ENCODE data around the gene CUL5.
"Not testable (repeated sequence)": the region's sequence is repeated elsewhere in the genome, so short reads cannot be mapped to it uniquely, and the experiment has no call there.

GRCh38 chr11:108132993-108133538, 124.4 kb downstream of the CUL5 start:
- not testable (repeated sequence) for TF ChIP-seq CTCF (IDR thresholded peaks at IDR 0.05; ENCODE audit: low read depth, low read length, poor library complexity, severe bottlenecking); EZH2phosphoT487 (IDR thresholded peaks at IDR 0.05; ENCODE audit: borderline replicate concordance, low read length)

All from DOHH2 (cell line).